ENCODE measurements around the gene NCAM2. TPM values are rescaled to one million over a fixed set of nuclear protein-coding genes. Genes with fewer than 3 reads are reported as not detected.

The NCAM2 gene
- total RNA-seq, 4 donors from 2014 or later: 0.67 to 0.95 TPM; not detected in 2

GRCh38 chr21:21184771-21185528 is 186.7 kb downstream of the NCAM2 start:
- Histone ChIP-seq H3K4me3 (no peak overlapping the region), H3K9me3 (no peaks in the 10 kb centered on the region), H3K27ac (no peak overlapping the region), H3K27me3 (no peaks in the 10 kb centered on the region), H3K36me3 (no peaks in the 10 kb centered on the region), H3K4me1 (no peaks in the 10 kb centered on the region)
- intact Hi-C loops (cut with DNase I): no loop called here
- no peak for DNase-seq
- WGBS, 2 donors: 59 to 68% methylated on average over 4 of the region's 4 CpGs
- no peak for TF ChIP-seq POLR2A (IDR thresholded peaks at IDR 0.05)
- TF ChIP-seq CTCF (IDR thresholded peaks at IDR 0.05): no peak

- Histone ChIP-seq H3K9me3 (no peaks in the 10 kb centered on the region), H3K4me3 (no peak overlapping the region), H3K27ac (no peak overlapping the region), H3K4me1 (no peaks in the 10 kb centered on the region), H3K27me3 (no peaks in the 10 kb centered on the region), H3K36me3 (no peaks in the 10 kb centered on the region)
- 36 to 61% methylated on average over 2 of the region's 2 CpGs for WGBS, 2 donors
- TF ChIP-seq CTCF (IDR thresholded peaks at IDR 0.05): no peak
- no peak for TF ChIP-seq POLR2A (IDR thresholded peaks at IDR 0.05)
- DNase-seq: no peak
- intact Hi-C loops (cut with DNase I): no loop called here
These were observed 189.4 kb downstream of the NCAM2 start for GRCh38 chr21:21187579-21187978.

- TF ChIP-seq POLR2A (IDR thresholded peaks at IDR 0.05) (no peak), CTCF (IDR thresholded peaks at IDR 0.05) (no peak)
- Histone ChIP-seq H3K27ac (no peak overlapping the region), H3K36me3 (no peaks in the 10 kb centered on the region), H3K27me3 (no peaks in the 10 kb centered on the region), H3K9me3 (no peaks in the 10 kb centered on the region), H3K4me3 (no peak overlapping the region), H3K4me1 (no peaks in the 10 kb centered on the region)
- WGBS, 2 donors: 70 to 75% methylated on average over 2 of the region's 2 CpGs
- DNase-seq: no peak
- intact Hi-C loops (cut with DNase I): no loop called here
These were observed 190.4 kb downstream of the NCAM2 start for GRCh38 chr21:21188513-21189195.

- WGBS, 2 donors: 83 to 96% methylated on average over 1 of the region's 1 CpG
- no peak for DNase-seq
- peaks cover 0 to 5% (median 0%) of the 10 kb centered on the region in 3 donors for H3K4me1 ChIP-seq
- TF ChIP-seq CTCF (IDR thresholded peaks at IDR 0.05) (no peak), POLR2A (IDR thresholded peaks at IDR 0.05) (no peak)
- no peaks in the 10 kb centered on the region for H3K27me3 ChIP-seq
- intact Hi-C loops (cut with DNase I): no loop called here
- no peaks in the 10 kb centered on the region for H3K9me3 ChIP-seq
- H3K4me3 ChIP-seq: no peak overlapping the region
- H3K36me3 ChIP-seq: no peaks in the 10 kb centered on the region
- H3K27ac ChIP-seq: no peak overlapping the region
These were observed 197.3 kb downstream of the NCAM2 start for GRCh38 chr21:21195417-21195943.

GRCh38 chr21:21196087-21196486 is 197.9 kb downstream of the NCAM2 start:
- H3K4me3 ChIP-seq: no peak overlapping the region
- no peaks in the 10 kb centered on the region for H3K36me3 ChIP-seq
- no peaks in the 10 kb centered on the region for H3K9me3 ChIP-seq
- 65 to 66% methylated on average over 3 of the region's 3 CpGs for WGBS, 2 donors
- TF ChIP-seq CTCF (IDR thresholded peaks at IDR 0.05) (no peak), POLR2A (IDR thresholded peaks at IDR 0.05) (no peak)
- peaks cover 0 to 5% (median 0%) of the 10 kb centered on the region in 3 donors for H3K4me1 ChIP-seq
- H3K27ac ChIP-seq: no peak overlapping the region
- no peaks in the 10 kb centered on the region for H3K27me3 ChIP-seq
- no peak for DNase-seq
- intact Hi-C loops (cut with DNase I): no loop called here

Data from esophagus squamous epithelium (tissue), 5 donors.